GM12875 (cell line): ENCODE results near the gene ARSJ.

Experiments
- H3K4me3 ChIP-seq: one replicate; pipeline ENCODE4 v1.5.1; 2011; ENCODE audit warnings: low read depth, low read length, control low read depth
- CTCF ChIP-seq: IDR thresholded peaks from 2 replicates; pipeline ENCODE4 v1.5.1; 2011; ENCODE audit warnings: low read depth, mild to moderate bottlenecking, control low read depth, inconsistent platforms, low read length, moderate library complexity, borderline replicate concordance; ENCODE audit not compliant: insufficient read depth

The ARSJ gene

GRCh38 chr4:113921089-113921794 is 58.2 kb downstream of the ARSJ start:
- TF ChIP-seq CTCF = no peak
- no peak overlapping the region for H3K4me3 ChIP-seq

GRCh38 chr4:113919611-113920010 is 59.8 kb downstream of the ARSJ start:
- no peak overlapping the region for H3K4me3 ChIP-seq
- TF ChIP-seq CTCF = no peak

GRCh38 chr4:113919145-113919544 is 60.3 kb downstream of the ARSJ start:
- TF ChIP-seq CTCF = no peak
- H3K4me3 ChIP-seq = no peak overlapping the region

GRCh38 chr4:113908829-113909228 is 70.6 kb downstream of the ARSJ start:
- TF ChIP-seq CTCF = no peak
- no peak overlapping the region for H3K4me3 ChIP-seq

GRCh38 chr4:113907559-113907958 is 71.9 kb downstream of the ARSJ start:
- no peak overlapping the region for H3K4me3 ChIP-seq
- TF ChIP-seq CTCF = no peak

GRCh38 chr4:113905301-113905700 is 74.1 kb downstream of the ARSJ start:
- no peak overlapping the region for H3K4me3 ChIP-seq
- TF ChIP-seq CTCF = no peak

GRCh38 chr4:113904877-113905276 is 74.6 kb downstream of the ARSJ start:
- H3K4me3 ChIP-seq = no peak overlapping the region
- no peak for TF ChIP-seq CTCF
